Right ventricle myocardium superior (tissue), 1 donor: ENCODE data around the gene ZSCAN5C. TPM values are rescaled to one million over a fixed set of nuclear protein-coding genes. Genes with fewer than 3 reads are reported as not detected.
"Not testable (repeated sequence)": the region's sequence is repeated elsewhere in the genome, so short reads cannot be mapped to it uniquely, and the experiment has no call there.

ENCODE experiments used
- ATAC-seq: fragments of 200-7000 bp; cut with Tn5 transposase; one replicate; pipeline ENCODE4 v1.9.1; 2020; ENCODE audit warnings: mild to moderate bottlenecking; ENCODE audit not compliant: poor library complexity
- DNase-seq: peaks from one replicate; pipeline ENCODE4 v3.0.0-alpha.2; 2020
- intact Hi-C: fragments of 100-400 bp; cut with DNase I; formaldehyde crosslinking; loops from one replicate; pipeline ENCODE4 v1.11.2; 2022
- total RNA-seq: library from RNA; stranded (reverse); fragmentation: NEBNext Ultra II Directional; extraction: Animal tissue kit (Norgen Biotek cat#: 25700); gene quantifications from one replicate; pipeline ENCODE4 v1.2.1, GENCODE V29; 2021
- donor health status: DM: no; HTN: yes; CAD: no; lungs with severe emphysema.

Gene ZSCAN5C
- total RNA-seq, 1 donor from 2014 or later = not detected

- intact Hi-C loops, ATAC-seq: not testable (repeated sequence)
Measured at GRCh38 chr19:56248736-56249338, 46.8 kb downstream of the ZSCAN5C start.

GRCh38 chr19:56252699-56253422 is 50.8 kb downstream of the ZSCAN5C start:
- intact Hi-C loops = loop anchor here (5.0 kb wide), 3 partner anchors 79 to 176 kb away; no protein-coding TSS in a partner anchor
- ATAC-seq (peak; percentile 85), DNase-seq (peak; percentile 82)

More at GRCh38 chr19:56248736-56249338, 46.8 kb downstream of the ZSCAN5C start:
- DNase-seq = not testable (repeated sequence)

GRCh38 chr19:56253737-56254136 is 51.7 kb downstream of the ZSCAN5C start:
- ATAC-seq = peak; percentile 75
- intact Hi-C loops = loop anchor here (5.0 kb wide), 3 partner anchors 79 to 176 kb away; no protein-coding TSS in a partner anchor
- DNase-seq = no peak

- ATAC-seq (no peak), DNase-seq (no peak)
- intact Hi-C loops = no loop called here
Measured at GRCh38 chr19:56258272-56258671, 56.2 kb downstream of the ZSCAN5C start.

Other genes starting within 250 kb of the ZSCAN5C start
- not detected for gene NLRP5, start 215.5 kb upstream of the ZSCAN5C start, total RNA-seq
- gene ZNF787, start 81.0 kb upstream of the ZSCAN5C start, total RNA-seq = 33.9 TPM
- 26.7 TPM for gene ZNF444, start 61.0 kb upstream of the ZSCAN5C start, total RNA-seq
- gene GALP, start 26.3 kb upstream of the ZSCAN5C start, total RNA-seq = not detected
- not detected for gene ZSCAN5B, start 4.5 kb upstream of the ZSCAN5C start, total RNA-seq
- gene EDDM13, start 70.5 kb downstream of the ZSCAN5C start, total RNA-seq = not detected
- 16.0 TPM for gene ZSCAN5A, start 112.6 kb downstream of the ZSCAN5C start, total RNA-seq
- gene ZNF582, start 191.3 kb downstream of the ZSCAN5C start, total RNA-seq = 3.8 TPM
- gene ZNF583, start 202.1 kb downstream of the ZSCAN5C start, total RNA-seq = 6.1 TPM